GM12878 (cell line): ENCODE data around the gene MAFG.

ENCODE experiments used
- BCL3 ChIP-seq: IDR thresholded peaks from 2 replicates; pipeline ENCODE4 v1.6.1; 2011; ENCODE audit warnings: borderline replicate concordance, low read depth, mild to moderate bottlenecking, moderate library complexity, low read length; ENCODE audit not compliant: insufficient read depth, poor library complexity, severe bottlenecking
- CTCF ChIP-seq, 3 experiments: IDR thresholded peaks in 2 of 3; conservative IDR thresholded peaks in 1 of 3; 2 replicates each; pipeline ENCODE4 v1.5.1; 2011; ENCODE audit warnings: low read depth in 3 of 3, low read length in 3 of 3, mild to moderate bottlenecking in 3 of 3, control low read depth in 2 of 3, moderate library complexity in 2 of 3, inconsistent platforms in 1 of 3, mixed read lengths in 1 of 3; ENCODE audit not compliant: control insufficient read depth in 2 of 3, insufficient read depth in 1 of 3; ENCODE audit errors: extremely low read depth in 1 of 3
- FOXK2 ChIP-seq: fragments of 450-650 bp; IDR thresholded peaks from 2 replicates; pipeline ENCODE4 v1.6.1; 2017; ENCODE audit warnings: mild to moderate bottlenecking, moderate library complexity
- NFYB ChIP-seq: IDR thresholded peaks from 2 replicates; pipeline ENCODE4 v1.6.1; 2011; ENCODE audit warnings: low read depth, mild to moderate bottlenecking, low read length, improper control_type of control experiment, moderate library complexity; ENCODE audit not compliant: insufficient read depth
- POLR2A ChIP-seq: IDR thresholded peaks from 2 replicates; pipeline ENCODE4 v1.6.1; 2011; ENCODE audit warnings: low read depth, mild to moderate bottlenecking, low read length
- REST ChIP-seq: IDR thresholded peaks from 2 replicates; pipeline ENCODE4 v1.6.1; 2012; ENCODE audit warnings: mild to moderate bottlenecking, low read depth, low read length
- TF ChIP-seq, protein P1 (sequence below): fragments of 450-650 bp; IDR thresholded peaks from 2 replicates; pipeline ENCODE4 v1.6.1; 2017; ENCODE audit warnings: mild to moderate bottlenecking, moderate library complexity

GRCh38 chr17:81895400-81895799, 32.1 kb downstream of the MAFG start:
- TF ChIP-seq NFYB, result no peak
- TF ChIP-seq BCL3, result no peak
- TF ChIP-seq CTCF (IDR thresholded peaks at IDR 0.05 in 2 of 3, conservative IDR thresholded peaks at IDR 0.05 in 1 of 3; ENCODE audit: control insufficient read depth in 2 of 3, extremely low read depth in 1 of 3, insufficient read depth in 1 of 3, low read depth in 3 of 3, low read length in 3 of 3), result no peak
- no peak for TF ChIP-seq REST
- TF ChIP-seq POLR2A, result no peak
- no peak for TF ChIP-seq FOXK2
- TF ChIP-seq, protein P1, sequence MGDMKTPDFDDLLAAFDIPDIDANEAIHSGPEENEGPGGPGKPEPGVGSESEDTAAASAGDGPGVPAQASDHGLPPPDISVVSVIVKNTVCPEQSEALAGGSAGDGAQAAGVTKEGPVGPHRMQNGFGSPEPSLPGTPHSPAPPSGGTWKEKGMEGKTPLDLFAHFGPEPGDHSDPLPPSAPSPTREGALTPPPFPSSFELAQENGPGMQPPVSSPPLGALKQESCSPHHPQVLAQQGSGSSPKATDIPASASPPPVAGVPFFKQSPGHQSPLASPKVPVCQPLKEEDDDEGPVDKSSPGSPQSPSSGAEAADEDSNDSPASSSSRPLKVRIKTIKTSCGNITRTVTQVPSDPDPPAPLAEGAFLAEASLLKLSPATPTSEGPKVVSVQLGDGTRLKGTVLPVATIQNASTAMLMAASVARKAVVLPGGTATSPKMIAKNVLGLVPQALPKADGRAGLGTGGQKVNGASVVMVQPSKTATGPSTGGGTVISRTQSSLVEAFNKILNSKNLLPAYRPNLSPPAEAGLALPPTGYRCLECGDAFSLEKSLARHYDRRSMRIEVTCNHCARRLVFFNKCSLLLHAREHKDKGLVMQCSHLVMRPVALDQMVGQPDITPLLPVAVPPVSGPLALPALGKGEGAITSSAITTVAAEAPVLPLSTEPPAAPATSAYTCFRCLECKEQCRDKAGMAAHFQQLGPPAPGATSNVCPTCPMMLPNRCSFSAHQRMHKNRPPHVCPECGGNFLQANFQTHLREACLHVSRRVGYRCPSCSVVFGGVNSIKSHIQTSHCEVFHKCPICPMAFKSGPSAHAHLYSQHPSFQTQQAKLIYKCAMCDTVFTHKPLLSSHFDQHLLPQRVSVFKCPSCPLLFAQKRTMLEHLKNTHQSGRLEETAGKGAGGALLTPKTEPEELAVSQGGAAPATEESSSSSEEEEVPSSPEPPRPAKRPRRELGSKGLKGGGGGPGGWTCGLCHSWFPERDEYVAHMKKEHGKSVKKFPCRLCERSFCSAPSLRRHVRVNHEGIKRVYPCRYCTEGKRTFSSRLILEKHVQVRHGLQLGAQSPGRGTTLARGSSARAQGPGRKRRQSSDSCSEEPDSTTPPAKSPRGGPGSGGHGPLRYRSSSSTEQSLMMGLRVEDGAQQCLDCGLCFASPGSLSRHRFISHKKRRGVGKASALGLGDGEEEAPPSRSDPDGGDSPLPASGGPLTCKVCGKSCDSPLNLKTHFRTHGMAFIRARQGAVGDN, result no peak
